ENCODE data around the gene SLC22A3. TPM values are rescaled to one million over a fixed set of nuclear protein-coding genes. Genes with fewer than 3 reads are reported as not detected.

SLC22A3 gene
- total RNA-seq, 1 experiment from 2014 or later, result 4.1 TPM

DNA sequence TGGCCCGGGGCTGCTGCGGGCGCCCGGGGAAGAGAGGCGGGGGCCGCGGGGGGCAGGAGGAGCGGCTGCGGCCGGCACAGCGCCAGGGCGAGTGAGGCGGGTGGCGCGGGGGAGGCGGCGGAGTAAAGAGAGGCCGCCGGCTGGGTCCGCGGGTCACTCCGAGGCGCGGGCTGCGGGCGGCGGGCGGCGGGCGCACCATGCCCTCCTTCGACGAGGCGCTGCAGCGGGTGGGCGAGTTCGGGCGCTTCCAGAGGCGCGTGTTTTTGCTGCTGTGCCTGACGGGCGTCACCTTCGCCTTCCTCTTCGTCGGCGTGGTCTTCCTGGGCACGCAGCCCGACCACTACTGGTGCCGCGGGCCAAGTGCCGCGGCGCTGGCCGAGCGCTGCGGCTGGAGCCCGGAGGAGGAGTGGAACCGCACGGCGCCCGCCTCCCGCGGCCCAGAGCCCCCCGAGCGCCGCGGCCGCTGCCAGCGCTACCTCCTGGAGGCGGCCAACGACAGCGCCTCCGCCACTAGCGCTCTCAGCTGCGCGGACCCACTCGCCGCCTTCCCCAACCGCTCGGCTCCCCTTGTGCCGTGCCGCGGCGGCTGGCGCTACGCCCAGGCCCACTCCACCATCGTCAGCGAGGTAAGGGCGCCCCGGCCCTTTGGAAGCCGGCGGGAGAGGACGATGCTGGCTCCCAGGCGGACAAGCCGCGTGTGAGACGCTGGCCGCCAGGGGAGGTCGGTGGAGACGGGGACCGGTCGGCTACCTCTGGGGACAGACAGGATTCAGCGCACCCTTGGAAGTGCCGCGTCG lies at the start of gene SLC22A3 (continued):
- TF ChIP-seq, protein P1, sequence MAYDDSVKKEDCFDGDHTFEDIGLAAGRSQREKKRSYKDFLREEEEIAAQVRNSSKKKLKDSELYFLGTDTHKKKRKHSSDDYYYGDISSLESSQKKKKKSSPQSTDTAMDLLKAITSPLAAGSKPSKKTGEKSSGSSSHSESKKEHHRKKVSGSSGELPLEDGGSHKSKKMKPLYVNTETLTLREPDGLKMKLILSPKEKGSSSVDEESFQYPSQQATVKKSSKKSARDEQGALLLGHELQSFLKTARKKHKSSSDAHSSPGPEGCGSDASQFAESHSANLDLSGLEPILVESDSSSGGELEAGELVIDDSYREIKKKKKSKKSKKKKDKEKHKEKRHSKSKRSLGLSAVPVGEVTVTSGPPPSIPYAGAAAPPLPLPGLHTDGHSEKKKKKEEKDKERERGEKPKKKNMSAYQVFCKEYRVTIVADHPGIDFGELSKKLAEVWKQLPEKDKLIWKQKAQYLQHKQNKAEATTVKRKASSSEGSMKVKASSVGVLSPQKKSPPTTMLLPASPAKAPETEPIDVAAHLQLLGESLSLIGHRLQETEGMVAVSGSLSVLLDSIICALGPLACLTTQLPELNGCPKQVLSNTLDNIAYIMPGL (CRISPR knock-in tag; IDR thresholded peaks at IDR 0.05), result peak; percentile 45
- TF ChIP-seq TCF7 (CRISPR knock-in tag; IDR thresholded peaks at IDR 0.05; ENCODE audit: low read depth) (no peak), SP1 (CRISPR knock-in tag; conservative IDR thresholded peaks at IDR 0.05) (no peak), FOXK1 (CRISPR knock-in tag; IDR thresholded peaks at IDR 0.05) (no peak; the same call in 1 of the 2 replicates), ZNF263 (CRISPR knock-in tag; IDR thresholded peaks at IDR 0.05; ENCODE audit: low read depth) (no peak), CREB1 (CRISPR knock-in tag; IDR thresholded peaks at IDR 0.05) (no peak), NR3C1 (CRISPR knock-in tag; conservative IDR thresholded peaks at IDR 0.05; ENCODE audit: low read depth) (no peak), GTF2I (CRISPR knock-in tag; conservative IDR thresholded peaks at IDR 0.05) (no peak), NFATC4 (CRISPR knock-in tag; IDR thresholded peaks at IDR 0.05) (no peak), TEAD4 (CRISPR knock-in tag; IDR thresholded peaks at IDR 0.05) (no peak), EMX1 (CRISPR knock-in tag; IDR thresholded peaks at IDR 0.05) (no peak), GABPB1 (CRISPR knock-in tag; IDR thresholded peaks at IDR 0.05) (no peak; the same call in 1 of the 2 replicates), CBFB (CRISPR knock-in tag; IDR thresholded peaks at IDR 0.05; ENCODE audit: low read depth) (no peak), ZNF671 (CRISPR knock-in tag; IDR thresholded peaks at IDR 0.05) (no peak), ZNF416 (CRISPR knock-in tag; IDR thresholded peaks at IDR 0.05) (no peak), NR1H2 (CRISPR knock-in tag; IDR thresholded peaks at IDR 0.05) (no peak), CREM (CRISPR knock-in tag; IDR thresholded peaks at IDR 0.05) (no peak), GRHL2 (CRISPR knock-in tag; IDR thresholded peaks at IDR 0.05; ENCODE audit: insufficient replicate concordance, severe bottlenecking) (no peak), ZNF121 (CRISPR knock-in tag; IDR thresholded peaks at IDR 0.05) (0 out of 2 replicates have a peak, but pooled peaks have one; percentile 9), SMAD4 (CRISPR knock-in tag; IDR thresholded peaks at IDR 0.05) (no peak), JAZF1 (CRISPR knock-in tag; IDR thresholded peaks at IDR 0.05) (no peak), TEAD1 (CRISPR knock-in tag; IDR thresholded peaks at IDR 0.05) (0 out of 2 replicates have a peak, but pooled peaks have one; percentile 9)
- TF ChIP-seq, protein P2, sequence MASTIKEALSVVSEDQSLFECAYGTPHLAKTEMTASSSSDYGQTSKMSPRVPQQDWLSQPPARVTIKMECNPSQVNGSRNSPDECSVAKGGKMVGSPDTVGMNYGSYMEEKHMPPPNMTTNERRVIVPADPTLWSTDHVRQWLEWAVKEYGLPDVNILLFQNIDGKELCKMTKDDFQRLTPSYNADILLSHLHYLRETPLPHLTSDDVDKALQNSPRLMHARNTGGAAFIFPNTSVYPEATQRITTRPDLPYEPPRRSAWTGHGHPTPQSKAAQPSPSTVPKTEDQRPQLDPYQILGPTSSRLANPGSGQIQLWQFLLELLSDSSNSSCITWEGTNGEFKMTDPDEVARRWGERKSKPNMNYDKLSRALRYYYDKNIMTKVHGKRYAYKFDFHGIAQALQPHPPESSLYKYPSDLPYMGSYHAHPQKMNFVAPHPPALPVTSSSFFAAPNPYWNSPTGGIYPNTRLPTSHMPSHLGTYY (CRISPR knock-in tag; IDR thresholded peaks at IDR 0.05), result no peak
- TF ChIP-seq, protein P3, sequence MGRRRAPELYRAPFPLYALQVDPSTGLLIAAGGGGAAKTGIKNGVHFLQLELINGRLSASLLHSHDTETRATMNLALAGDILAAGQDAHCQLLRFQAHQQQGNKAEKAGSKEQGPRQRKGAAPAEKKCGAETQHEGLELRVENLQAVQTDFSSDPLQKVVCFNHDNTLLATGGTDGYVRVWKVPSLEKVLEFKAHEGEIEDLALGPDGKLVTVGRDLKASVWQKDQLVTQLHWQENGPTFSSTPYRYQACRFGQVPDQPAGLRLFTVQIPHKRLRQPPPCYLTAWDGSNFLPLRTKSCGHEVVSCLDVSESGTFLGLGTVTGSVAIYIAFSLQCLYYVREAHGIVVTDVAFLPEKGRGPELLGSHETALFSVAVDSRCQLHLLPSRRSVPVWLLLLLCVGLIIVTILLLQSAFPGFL (CRISPR knock-in tag; IDR thresholded peaks at IDR 0.05; ENCODE audit: borderline replicate concordance), result no peak
- TF ChIP-seq, protein P4, sequence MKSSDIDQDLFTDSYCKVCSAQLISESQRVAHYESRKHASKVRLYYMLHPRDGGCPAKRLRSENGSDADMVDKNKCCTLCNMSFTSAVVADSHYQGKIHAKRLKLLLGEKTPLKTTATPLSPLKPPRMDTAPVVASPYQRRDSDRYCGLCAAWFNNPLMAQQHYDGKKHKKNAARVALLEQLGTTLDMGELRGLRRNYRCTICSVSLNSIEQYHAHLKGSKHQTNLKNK (CRISPR knock-in tag; IDR thresholded peaks at IDR 0.05), result no peak
- TF ChIP-seq, protein P5, sequence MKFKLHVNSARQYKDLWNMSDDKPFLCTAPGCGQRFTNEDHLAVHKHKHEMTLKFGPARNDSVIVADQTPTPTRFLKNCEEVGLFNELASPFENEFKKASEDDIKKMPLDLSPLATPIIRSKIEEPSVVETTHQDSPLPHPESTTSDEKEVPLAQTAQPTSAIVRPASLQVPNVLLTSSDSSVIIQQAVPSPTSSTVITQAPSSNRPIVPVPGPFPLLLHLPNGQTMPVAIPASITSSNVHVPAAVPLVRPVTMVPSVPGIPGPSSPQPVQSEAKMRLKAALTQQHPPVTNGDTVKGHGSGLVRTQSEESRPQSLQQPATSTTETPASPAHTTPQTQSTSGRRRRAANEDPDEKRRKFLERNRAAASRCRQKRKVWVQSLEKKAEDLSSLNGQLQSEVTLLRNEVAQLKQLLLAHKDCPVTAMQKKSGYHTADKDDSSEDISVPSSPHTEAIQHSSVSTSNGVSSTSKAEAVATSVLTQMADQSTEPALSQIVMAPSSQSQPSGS (CRISPR knock-in tag; IDR thresholded peaks at IDR 0.05; ENCODE audit: borderline replicate concordance, low read depth), result no peak
- TF ChIP-seq, protein P6, sequence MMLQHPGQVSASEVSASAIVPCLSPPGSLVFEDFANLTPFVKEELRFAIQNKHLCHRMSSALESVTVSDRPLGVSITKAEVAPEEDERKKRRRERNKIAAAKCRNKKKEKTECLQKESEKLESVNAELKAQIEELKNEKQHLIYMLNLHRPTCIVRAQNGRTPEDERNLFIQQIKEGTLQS (CRISPR knock-in tag; conservative IDR thresholded peaks at IDR 0.05), result no peak
- TF ChIP-seq, protein P7, sequence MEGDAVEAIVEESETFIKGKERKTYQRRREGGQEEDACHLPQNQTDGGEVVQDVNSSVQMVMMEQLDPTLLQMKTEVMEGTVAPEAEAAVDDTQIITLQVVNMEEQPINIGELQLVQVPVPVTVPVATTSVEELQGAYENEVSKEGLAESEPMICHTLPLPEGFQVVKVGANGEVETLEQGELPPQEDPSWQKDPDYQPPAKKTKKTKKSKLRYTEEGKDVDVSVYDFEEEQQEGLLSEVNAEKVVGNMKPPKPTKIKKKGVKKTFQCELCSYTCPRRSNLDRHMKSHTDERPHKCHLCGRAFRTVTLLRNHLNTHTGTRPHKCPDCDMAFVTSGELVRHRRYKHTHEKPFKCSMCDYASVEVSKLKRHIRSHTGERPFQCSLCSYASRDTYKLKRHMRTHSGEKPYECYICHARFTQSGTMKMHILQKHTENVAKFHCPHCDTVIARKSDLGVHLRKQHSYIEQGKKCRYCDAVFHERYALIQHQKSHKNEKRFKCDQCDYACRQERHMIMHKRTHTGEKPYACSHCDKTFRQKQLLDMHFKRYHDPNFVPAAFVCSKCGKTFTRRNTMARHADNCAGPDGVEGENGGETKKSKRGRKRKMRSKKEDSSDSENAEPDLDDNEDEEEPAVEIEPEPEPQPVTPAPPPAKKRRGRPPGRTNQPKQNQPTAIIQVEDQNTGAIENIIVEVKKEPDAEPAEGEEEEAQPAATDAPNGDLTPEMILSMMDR (IDR thresholded peaks at IDR 0.05), result no peak
- TF ChIP-seq, protein P8, sequence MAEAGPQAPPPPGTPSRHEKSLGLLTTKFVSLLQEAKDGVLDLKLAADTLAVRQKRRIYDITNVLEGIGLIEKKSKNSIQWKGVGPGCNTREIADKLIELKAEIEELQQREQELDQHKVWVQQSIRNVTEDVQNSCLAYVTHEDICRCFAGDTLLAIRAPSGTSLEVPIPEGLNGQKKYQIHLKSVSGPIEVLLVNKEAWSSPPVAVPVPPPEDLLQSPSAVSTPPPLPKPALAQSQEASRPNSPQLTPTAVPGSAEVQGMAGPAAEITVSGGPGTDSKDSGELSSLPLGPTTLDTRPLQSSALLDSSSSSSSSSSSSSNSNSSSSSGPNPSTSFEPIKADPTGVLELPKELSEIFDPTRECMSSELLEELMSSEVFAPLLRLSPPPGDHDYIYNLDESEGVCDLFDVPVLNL (CRISPR knock-in tag; IDR thresholded peaks at IDR 0.05; ENCODE audit: borderline replicate concordance, low read depth), result no peak; the same call in 1 of the 2 replicates
- TF ChIP-seq, protein P9, sequence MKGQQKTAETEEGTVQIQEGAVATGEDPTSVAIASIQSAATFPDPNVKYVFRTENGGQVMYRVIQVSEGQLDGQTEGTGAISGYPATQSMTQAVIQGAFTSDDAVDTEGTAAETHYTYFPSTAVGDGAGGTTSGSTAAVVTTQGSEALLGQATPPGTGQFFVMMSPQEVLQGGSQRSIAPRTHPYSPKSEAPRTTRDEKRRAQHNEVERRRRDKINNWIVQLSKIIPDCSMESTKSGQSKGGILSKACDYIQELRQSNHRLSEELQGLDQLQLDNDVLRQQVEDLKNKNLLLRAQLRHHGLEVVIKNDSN (CRISPR knock-in tag; IDR thresholded peaks at IDR 0.05), result no peak; the same call in 1 of the 2 replicates

All from WTC11 (cell line).